Measurements from ENCODE around the gene AOPEP. TPM values are rescaled to one million over a fixed set of nuclear protein-coding genes. Genes with fewer than 3 reads are reported as not detected.

AOPEP gene
- total RNA-seq, 1 experiment from 2014 or later: 15.0 TPM

- H2AK5ac ChIP-seq (ENCODE audit: insufficient read length, low read length): no peak overlapping the region
- H3K4me2 ChIP-seq (ENCODE audit: insufficient read depth, insufficient read length, low read length): no peak overlapping the region
- no peak overlapping the region for H2AFZ ChIP-seq (ENCODE audit: low read length)
- H3K23me2 ChIP-seq (ENCODE audit: insufficient read length, low read depth, low read length, poor library complexity, severe bottlenecking): no peaks in the 10 kb centered on the region
- H2BK15ac ChIP-seq (ENCODE audit: low read depth, low read length): no peak overlapping the region
- H2BK20ac ChIP-seq (ENCODE audit: low read depth, low read length, poor library complexity, severe bottlenecking): no peak overlapping the region
- H2BK120ac ChIP-seq (ENCODE audit: low read depth, low read length, poor library complexity, severe bottlenecking): no peak overlapping the region
- H3K36me3 Mint-ChIP-seq (ENCODE audit: insufficient read depth in 1 of 3, low read depth in 3 of 3): no peaks in the 10 kb centered on the region
- H4K91ac ChIP-seq (ENCODE audit: insufficient read length, low read depth, low read length): no peak overlapping the region
- no peak overlapping the region for H3K23ac ChIP-seq (ENCODE audit: insufficient read length, low read depth, low read length)
- H3K27ac Mint-ChIP-seq: peak overlapping the region in 1 of 3 experiments; percentile 29; a peak in 1 of 7 replicates
- no peaks in the 10 kb centered on the region for H4K20me1 ChIP-seq (ENCODE audit: control insufficient read depth, insufficient read depth, insufficient read length)
- H3K4me1 ChIP-seq (ENCODE audit: insufficient read depth, low read length): peaks cover 5% of the 10 kb centered on the region; the same call in 1 of the 2 replicates
- H3K27me3 ChIP-seq (ENCODE audit: insufficient read depth, low read length): no peaks in the 10 kb centered on the region
- no peak overlapping the region for H3K14ac ChIP-seq (ENCODE audit: insufficient read depth, low read length)
- WGBS (ENCODE audit: extremely low coverage, insufficient read length, low lambda C conversion rate): no CpG with 5 or more reads among the region's 2 CpGs
- no peak overlapping the region for H3T11ph ChIP-seq (ENCODE audit: low read length)
- no peak overlapping the region for H4K5ac ChIP-seq (ENCODE audit: insufficient read length, low read depth, low read length)
- DNase-seq: no peak
- no peak overlapping the region for H2BK5ac ChIP-seq (ENCODE audit: insufficient read length, low read length)
- H4K8ac ChIP-seq (replicated peaks; ENCODE audit: insufficient read length, low read depth, low read length): no peak overlapping the region
- H3K9me3 ChIP-seq (ENCODE audit: control insufficient read depth, low read depth, low read length): no peaks in the 10 kb centered on the region
- no peak overlapping the region for H2BK12ac ChIP-seq (ENCODE audit: insufficient read length, low read depth, low read length)
- TF ChIP-seq CTCF (conservative IDR thresholded peaks at IDR 0.05): no peak
- no peak overlapping the region for H3K27ac ChIP-seq (ENCODE audit: insufficient read length, low read depth, low read length)
- H3K4me1 Mint-ChIP-seq: peaks cover 29 to 42% of the 10 kb centered on the region in 2 experiments
- no peaks in the 10 kb centered on the region for H3K27me3 Mint-ChIP-seq (ENCODE audit: low read depth)
- H3K4me3 Mint-ChIP-seq: no peak overlapping the region
- H3K9ac ChIP-seq (ENCODE audit: extremely low read depth, insufficient read length, low read length): no peak overlapping the region
- no peak overlapping the region for H3K18ac ChIP-seq (ENCODE audit: insufficient read length, low read depth, low read length)
- H3K56ac ChIP-seq (ENCODE audit: insufficient read length, low read depth, low read length): no peak overlapping the region
- no peaks in the 10 kb centered on the region for H3K79me2 ChIP-seq (ENCODE audit: insufficient read depth, low read length)
- no peaks in the 10 kb centered on the region for H3K79me1 ChIP-seq (ENCODE audit: insufficient read depth, low read depth, low read length, poor library complexity, severe bottlenecking)
- H3K9me3 Mint-ChIP-seq: no peaks in the 10 kb centered on the region
- no peak overlapping the region for H3K4ac ChIP-seq (ENCODE audit: low read depth, low read length)
These were observed 177.5 kb downstream of the AOPEP start for GRCh38 chr9:94903961-94904421.
